NCI-H1694 (cell line): Measurements from ENCODE around the gene AP3B2.
"Not testable (repeated sequence)": the region's sequence is repeated elsewhere in the genome, so short reads cannot be mapped to it uniquely, and the experiment has no call there.

Source experiments
- DNase-seq: peaks from one replicate; lab custom pipeline; 2025; lab: John Stamatoyannopoulos, UW

AP3B2 gene

GRCh38 chr15:82709421-82710207 is at the start of gene AP3B2:
Gene AP3B2 (minus strand): TSS chr15:82709875. CDS start chr15:82709706, 169 bp downstream.
- DNase-seq = peak; percentile 65

GRCh38 chr15:82751308-82751707 is 41.6 kb upstream of the AP3B2 start:
- DNase-seq = no peak

GRCh38 chr15:82750831-82751180 is 41.1 kb upstream of the AP3B2 start:
- no peak for DNase-seq

- peak; percentile 87 for DNase-seq
These were observed 40.5 kb upstream of the AP3B2 start for GRCh38 chr15:82749951-82750830.

GRCh38 chr15:82748315-82748714 is 38.6 kb upstream of the AP3B2 start:
- DNase-seq = no peak

- DNase-seq = no peak
These were observed 34.1 kb upstream of the AP3B2 start for GRCh38 chr15:82743810-82744209.

GRCh38 chr15:82742134-82742533 is 32.5 kb upstream of the AP3B2 start:
- DNase-seq = no peak

- DNase-seq = no peak
These were observed 29.4 kb upstream of the AP3B2 start for GRCh38 chr15:82739086-82739485.

- no peak for DNase-seq
These were observed 28.3 kb upstream of the AP3B2 start for GRCh38 chr15:82737975-82738374.

GRCh38 chr15:82731527-82731926 is 21.9 kb upstream of the AP3B2 start:
- DNase-seq = no peak

- DNase-seq = no peak
These were observed 20.4 kb upstream of the AP3B2 start for GRCh38 chr15:82730022-82730530.

- DNase-seq = no peak
These were observed 17.1 kb upstream of the AP3B2 start for GRCh38 chr15:82726816-82727215.

GRCh38 chr15:82715003-82715402 is 5.3 kb upstream of the AP3B2 start:
- no peak for DNase-seq

GRCh38 chr15:82714016-82714415 is 4.3 kb upstream of the AP3B2 start:
- no peak for DNase-seq

GRCh38 chr15:82712036-82712435 is 2.4 kb upstream of the AP3B2 start:
- no peak for DNase-seq

GRCh38 chr15:82710926-82711490 is 1.3 kb upstream of the AP3B2 start:
- no peak for DNase-seq

GRCh38 chr15:82710208-82710555 is 507 bp upstream of the AP3B2 start:
- DNase-seq = no peak

- DNase-seq = no peak
These were observed 624 bp downstream of the AP3B2 start for GRCh38 chr15:82709081-82709420.

- not testable (repeated sequence) for DNase-seq
These were observed 3.8 kb downstream of the AP3B2 start for GRCh38 chr15:82705856-82706255.

- no peak for DNase-seq
These were observed 9.9 kb downstream of the AP3B2 start for GRCh38 chr15:82699726-82700125.

- no peak for DNase-seq
These were observed 10.8 kb downstream of the AP3B2 start for GRCh38 chr15:82698711-82699345.

- DNase-seq = no peak
These were observed 11.8 kb downstream of the AP3B2 start for GRCh38 chr15:82697735-82698407.
